ENCODE results near the gene PKNOX2.

The PKNOX2 gene

DNA sequence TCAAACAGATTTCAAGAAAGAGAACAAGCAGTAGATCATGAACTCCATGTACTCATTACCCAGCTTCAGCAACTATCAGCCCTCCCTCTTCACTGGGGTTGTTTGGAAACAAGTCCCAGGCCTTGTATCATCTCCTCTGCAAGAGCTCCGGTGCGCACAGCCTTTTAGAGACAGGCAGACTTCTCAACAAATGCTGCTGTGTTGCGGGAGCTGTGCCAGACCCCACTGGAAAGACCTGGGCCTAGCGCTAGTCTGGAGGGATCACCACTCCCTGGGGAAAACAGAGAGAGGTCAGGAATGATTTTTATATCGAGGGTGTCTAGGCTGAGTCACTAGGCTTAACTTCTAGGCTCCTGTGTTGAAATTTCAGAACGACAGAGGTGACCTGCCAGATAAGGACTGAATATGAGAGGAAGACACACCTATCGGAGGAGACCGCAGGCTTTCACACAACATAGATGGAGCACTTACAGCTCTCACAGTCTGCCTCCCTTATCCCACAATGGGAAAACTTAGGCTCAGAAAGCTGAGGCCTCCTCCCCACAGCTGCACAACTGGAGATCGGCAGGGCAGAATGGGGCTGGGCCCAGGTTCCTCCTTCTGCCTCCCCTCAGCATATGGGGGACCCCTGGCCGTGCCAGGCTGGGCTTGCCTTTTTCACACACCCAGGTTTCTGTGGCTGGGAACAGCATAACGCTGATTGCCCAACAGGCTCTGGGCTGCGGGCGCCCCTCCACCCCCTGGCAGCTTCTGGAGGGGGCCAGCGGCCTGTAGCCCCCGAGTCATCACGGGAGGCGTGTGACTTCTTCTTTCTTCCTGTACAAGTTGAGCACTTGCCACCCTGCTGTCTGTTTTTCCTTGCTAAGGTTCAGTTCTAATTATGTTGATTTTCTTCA is 86.0 kb downstream of the PKNOX2 start:
- Histone ChIP-seq H3K4me3 (ENCODE audit: low read length in 2 of 2) (no peak overlapping the region), H3K9me3 (ENCODE audit: control insufficient read depth in 2 of 2, low read length in 2 of 2) (no peaks in the 10 kb centered on the region), H3K27me3 (ENCODE audit: control insufficient read depth in 1 of 2, insufficient read depth in 2 of 2, low read length in 2 of 2) (no peaks in the 10 kb centered on the region), H3K36me3 (ENCODE audit: control insufficient read depth in 2 of 2, insufficient read depth in 2 of 2, low read length in 2 of 2) (peaks cover 0 to 4% of the 10 kb centered on the region in 2 donors), H3K4me1 (ENCODE audit: control insufficient read depth, insufficient read depth, low read length) (no peaks in the 10 kb centered on the region), H3K27ac (ENCODE audit: low read length) (no peak overlapping the region), H3K9ac (ENCODE audit: low read length in 2 of 2) (no peak overlapping the region)

DNA sequence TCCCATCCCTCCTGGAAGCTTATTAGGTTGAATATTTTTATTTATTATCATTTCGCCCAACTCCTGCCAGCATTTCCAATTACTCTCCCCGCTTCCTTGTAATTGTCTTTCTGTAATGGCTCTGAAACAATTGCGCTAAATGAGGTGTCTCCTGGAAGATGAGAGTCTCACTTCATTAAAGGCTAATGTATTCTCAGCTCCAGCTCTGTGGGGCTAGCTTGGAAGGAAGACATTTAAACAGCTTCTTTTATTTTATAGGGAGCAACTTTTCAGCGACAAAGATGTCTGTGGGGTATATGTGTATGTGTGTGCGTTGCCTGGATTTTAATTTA is 86.6 kb downstream of the PKNOX2 start:
- peaks cover 0 to 4% of the 10 kb centered on the region in 2 donors for H3K36me3 ChIP-seq (ENCODE audit: control insufficient read depth in 2 of 2, insufficient read depth in 2 of 2, low read length in 2 of 2)
- no peak overlapping the region for H3K27ac ChIP-seq (ENCODE audit: low read length)
- no peaks in the 10 kb centered on the region for H3K4me1 ChIP-seq (ENCODE audit: control insufficient read depth, insufficient read depth, low read length)
- H3K4me3 ChIP-seq (ENCODE audit: low read length in 2 of 2) = no peak overlapping the region
- no peaks in the 10 kb centered on the region for H3K9me3 ChIP-seq (ENCODE audit: control insufficient read depth in 2 of 2, low read length in 2 of 2)
- H3K27me3 ChIP-seq (ENCODE audit: control insufficient read depth in 1 of 2, insufficient read depth in 2 of 2, low read length in 2 of 2) = no peaks in the 10 kb centered on the region
- no peak overlapping the region for H3K9ac ChIP-seq (ENCODE audit: low read length in 2 of 2)

DNA sequence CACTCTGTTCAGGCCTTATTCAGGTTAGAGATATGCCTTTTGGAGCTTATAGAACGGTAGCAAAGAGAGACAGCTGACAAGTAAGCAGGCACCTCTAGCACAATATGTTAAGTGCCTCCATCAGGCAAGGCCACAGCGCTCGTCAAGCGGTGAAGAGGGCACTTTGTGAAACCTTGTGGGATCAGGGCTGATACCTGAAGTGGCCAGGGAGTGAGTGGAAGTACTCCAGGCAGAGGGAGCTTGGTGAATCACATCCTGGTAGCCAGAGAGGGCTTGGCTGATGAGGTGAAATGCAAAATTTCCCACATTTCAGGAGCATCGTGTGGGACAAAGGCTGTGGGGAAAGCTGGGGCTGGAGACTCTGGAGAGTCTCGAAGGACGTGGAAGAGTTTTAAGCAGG is 87.4 kb downstream of the PKNOX2 start:
- Histone ChIP-seq H3K36me3 (ENCODE audit: control insufficient read depth in 2 of 2, insufficient read depth in 2 of 2, low read length in 2 of 2) (peaks cover 0 to 4% of the 10 kb centered on the region in 2 donors), H3K27me3 (ENCODE audit: control insufficient read depth in 1 of 2, insufficient read depth in 2 of 2, low read length in 2 of 2) (no peaks in the 10 kb centered on the region), H3K4me3 (ENCODE audit: low read length in 2 of 2) (no peak overlapping the region), H3K4me1 (ENCODE audit: control insufficient read depth, insufficient read depth, low read length) (no peaks in the 10 kb centered on the region), H3K9me3 (ENCODE audit: control insufficient read depth in 2 of 2, low read length in 2 of 2) (no peaks in the 10 kb centered on the region), H3K9ac (ENCODE audit: low read length in 2 of 2) (no peak overlapping the region), H3K27ac (ENCODE audit: low read length) (no peak overlapping the region)

GRCh38 chr11:125253289-125253688 is 88.7 kb downstream of the PKNOX2 start:
- no peak overlapping the region for H3K9ac ChIP-seq (ENCODE audit: low read length in 2 of 2)
- H3K4me1 ChIP-seq (ENCODE audit: control insufficient read depth, insufficient read depth, low read length) = no peaks in the 10 kb centered on the region
- no peak overlapping the region for H3K4me3 ChIP-seq (ENCODE audit: low read length in 2 of 2)
- H3K27me3 ChIP-seq (ENCODE audit: control insufficient read depth in 1 of 2, insufficient read depth in 2 of 2, low read length in 2 of 2) = no peaks in the 10 kb centered on the region
- peaks cover 0 to 4% of the 10 kb centered on the region in 2 donors for H3K36me3 ChIP-seq (ENCODE audit: control insufficient read depth in 2 of 2, insufficient read depth in 2 of 2, low read length in 2 of 2)
- H3K9me3 ChIP-seq (ENCODE audit: control insufficient read depth in 2 of 2, low read length in 2 of 2) = no peaks in the 10 kb centered on the region
- peak overlapping the region; percentile 6 for H3K27ac ChIP-seq (ENCODE audit: low read length)

DNA sequence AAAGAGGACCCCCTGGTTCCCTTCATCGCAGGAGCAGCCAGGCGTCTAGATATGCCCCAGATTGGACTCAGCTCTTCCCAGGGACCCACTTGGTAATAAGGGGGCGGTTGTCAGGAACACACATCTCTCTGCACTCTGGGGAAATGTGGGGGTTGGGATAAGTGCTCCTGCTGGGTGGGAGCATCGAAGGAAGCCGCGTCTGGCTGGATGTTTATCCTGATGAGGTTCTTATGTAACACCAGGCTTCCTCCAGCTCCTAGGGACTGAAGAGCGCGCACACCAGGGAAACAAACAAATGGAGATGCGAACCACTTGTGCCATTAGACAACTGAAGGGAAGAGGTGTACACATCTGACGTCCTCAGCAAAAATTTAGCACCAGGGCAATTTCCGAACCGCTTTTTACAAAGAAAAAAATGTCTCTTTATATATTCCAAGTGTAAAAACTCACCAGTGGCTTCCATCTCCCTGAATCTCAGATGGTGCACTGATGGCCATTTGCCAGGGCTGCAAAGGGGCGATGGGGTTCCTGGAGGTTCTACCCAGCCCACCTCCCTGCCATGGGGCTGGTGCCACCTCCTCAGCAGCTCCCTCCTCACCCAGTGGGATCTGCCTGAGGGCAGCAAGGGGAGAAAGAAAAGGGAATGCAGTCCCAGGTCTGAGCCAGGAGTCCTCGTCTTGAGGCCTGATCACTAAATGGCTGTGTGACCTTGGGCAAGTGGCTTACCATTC is 89.4 kb downstream of the PKNOX2 start:
- H3K4me1 ChIP-seq (ENCODE audit: control insufficient read depth, insufficient read depth, low read length) = no peaks in the 10 kb centered on the region
- no peak overlapping the region for H3K9ac ChIP-seq (ENCODE audit: low read length in 2 of 2)
- peaks cover 0 to 4% of the 10 kb centered on the region in 2 donors for H3K36me3 ChIP-seq (ENCODE audit: control insufficient read depth in 2 of 2, insufficient read depth in 2 of 2, low read length in 2 of 2)
- no peaks in the 10 kb centered on the region for H3K9me3 ChIP-seq (ENCODE audit: control insufficient read depth in 2 of 2, low read length in 2 of 2)
- no peaks in the 10 kb centered on the region for H3K27me3 ChIP-seq (ENCODE audit: control insufficient read depth in 1 of 2, insufficient read depth in 2 of 2, low read length in 2 of 2)
- no peak overlapping the region for H3K4me3 ChIP-seq (ENCODE audit: low read length in 2 of 2)
- H3K27ac ChIP-seq (ENCODE audit: low read length) = peak overlapping the region; percentile 6

- H3K27ac ChIP-seq (ENCODE audit: low read length) = no peak overlapping the region
- H3K27me3 ChIP-seq (ENCODE audit: control insufficient read depth in 1 of 2, insufficient read depth in 2 of 2, low read length in 2 of 2) = peaks cover 0 to 3% of the 10 kb centered on the region in 2 donors
- no peak overlapping the region for H3K4me3 ChIP-seq (ENCODE audit: low read length in 2 of 2)
- peaks cover 0 to 4% of the 10 kb centered on the region in 2 donors for H3K36me3 ChIP-seq (ENCODE audit: control insufficient read depth in 2 of 2, insufficient read depth in 2 of 2, low read length in 2 of 2)
- H3K4me1 ChIP-seq (ENCODE audit: control insufficient read depth, insufficient read depth, low read length) = peaks cover 4% of the 10 kb centered on the region
- H3K9me3 ChIP-seq (ENCODE audit: control insufficient read depth in 2 of 2, low read length in 2 of 2) = no peaks in the 10 kb centered on the region
- no peak overlapping the region for H3K9ac ChIP-seq (ENCODE audit: low read length in 2 of 2)
These were observed 92.1 kb downstream of the PKNOX2 start for GRCh38 chr11:125256541-125257189.

- Histone ChIP-seq H3K4me1 (ENCODE audit: control insufficient read depth, insufficient read depth, low read length) (peaks cover 4% of the 10 kb centered on the region), H3K9me3 (ENCODE audit: control insufficient read depth in 2 of 2, low read length in 2 of 2) (no peaks in the 10 kb centered on the region), H3K9ac (ENCODE audit: low read length in 2 of 2) (no peak overlapping the region), H3K27ac (ENCODE audit: low read length) (no peak overlapping the region), H3K4me3 (ENCODE audit: low read length in 2 of 2) (no peak overlapping the region), H3K36me3 (ENCODE audit: control insufficient read depth in 2 of 2, insufficient read depth in 2 of 2, low read length in 2 of 2) (peaks cover 0 to 4% of the 10 kb centered on the region in 2 donors), H3K27me3 (ENCODE audit: control insufficient read depth in 1 of 2, insufficient read depth in 2 of 2, low read length in 2 of 2) (peaks cover 0 to 3% of the 10 kb centered on the region in 2 donors)
These were observed 92.6 kb downstream of the PKNOX2 start for GRCh38 chr11:125257190-125257579.

DNA sequence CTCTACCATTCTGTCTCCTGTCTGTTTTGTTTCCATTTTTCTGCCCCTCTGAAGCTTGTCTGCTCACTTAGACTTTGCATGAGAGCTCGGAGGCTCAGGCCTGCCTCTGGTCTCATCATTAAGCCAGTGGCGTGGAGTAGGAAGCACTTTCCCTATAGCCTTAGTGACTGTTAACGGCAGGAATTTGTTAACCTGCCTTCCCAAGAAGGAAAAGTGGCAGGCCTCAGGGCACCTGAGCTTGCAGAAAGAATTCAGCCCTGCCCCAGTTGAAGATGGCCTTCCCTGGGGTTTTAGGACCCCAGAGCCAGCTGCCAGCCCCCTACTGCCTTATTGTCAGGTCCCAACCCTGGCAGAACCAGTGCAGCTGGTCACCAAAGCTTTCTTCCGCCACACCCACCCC is 93.2 kb downstream of the PKNOX2 start:
- Histone ChIP-seq H3K4me1 (ENCODE audit: control insufficient read depth, insufficient read depth, low read length) (peaks cover 7% of the 10 kb centered on the region), H3K9ac (ENCODE audit: low read length in 2 of 2) (no peak overlapping the region), H3K27ac (ENCODE audit: low read length) (no peak overlapping the region), H3K36me3 (ENCODE audit: control insufficient read depth in 2 of 2, insufficient read depth in 2 of 2, low read length in 2 of 2) (peaks cover 0 to 4% of the 10 kb centered on the region in 2 donors), H3K4me3 (ENCODE audit: low read length in 2 of 2) (no peak overlapping the region), H3K27me3 (ENCODE audit: control insufficient read depth in 1 of 2, insufficient read depth in 2 of 2, low read length in 2 of 2) (peaks cover 0 to 3% of the 10 kb centered on the region in 2 donors), H3K9me3 (ENCODE audit: control insufficient read depth in 2 of 2, low read length in 2 of 2) (no peaks in the 10 kb centered on the region)

GRCh38 chr11:125258291-125259032 is 93.9 kb downstream of the PKNOX2 start:
- Histone ChIP-seq H3K27me3 (ENCODE audit: control insufficient read depth in 1 of 2, insufficient read depth in 2 of 2, low read length in 2 of 2) (peaks cover 0 to 3% of the 10 kb centered on the region in 2 donors), H3K36me3 (ENCODE audit: control insufficient read depth in 2 of 2, insufficient read depth in 2 of 2, low read length in 2 of 2) (peaks cover 0 to 4% of the 10 kb centered on the region in 2 donors), H3K27ac (ENCODE audit: low read length) (no peak overlapping the region), H3K9ac (ENCODE audit: low read length in 2 of 2) (no peak overlapping the region), H3K4me3 (ENCODE audit: low read length in 2 of 2) (no peak overlapping the region), H3K9me3 (ENCODE audit: control insufficient read depth in 2 of 2, low read length in 2 of 2) (no peaks in the 10 kb centered on the region), H3K4me1 (ENCODE audit: control insufficient read depth, insufficient read depth, low read length) (peaks cover 15% of the 10 kb centered on the region)

- H3K9ac ChIP-seq (ENCODE audit: low read length in 2 of 2) = no peak overlapping the region
- H3K27ac ChIP-seq (ENCODE audit: low read length) = no peak overlapping the region
- H3K4me1 ChIP-seq (ENCODE audit: control insufficient read depth, insufficient read depth, low read length) = peaks cover 17% of the 10 kb centered on the region
- peaks cover 0 to 3% of the 10 kb centered on the region in 2 donors for H3K27me3 ChIP-seq (ENCODE audit: control insufficient read depth in 1 of 2, insufficient read depth in 2 of 2, low read length in 2 of 2)
- H3K9me3 ChIP-seq (ENCODE audit: control insufficient read depth in 2 of 2, low read length in 2 of 2) = no peaks in the 10 kb centered on the region
- H3K36me3 ChIP-seq (ENCODE audit: control insufficient read depth in 2 of 2, insufficient read depth in 2 of 2, low read length in 2 of 2) = no peaks in the 10 kb centered on the region
- no peak overlapping the region for H3K4me3 ChIP-seq (ENCODE audit: low read length in 2 of 2)
These were observed 97.0 kb downstream of the PKNOX2 start for GRCh38 chr11:125261588-125261987.

Measured in stomach smooth muscle (tissue), 2 donors.